IPS DF 4.7 (cell line): ENCODE measurements around the gene ARVCF.

Source experiments
- DNase-seq: peaks from one replicate; pipeline ENCODE4 v3.0.0-alpha.2; 2013; ENCODE audit warnings: low spot score; ENCODE audit errors: extremely low read depth

Gene ARVCF

DNA sequence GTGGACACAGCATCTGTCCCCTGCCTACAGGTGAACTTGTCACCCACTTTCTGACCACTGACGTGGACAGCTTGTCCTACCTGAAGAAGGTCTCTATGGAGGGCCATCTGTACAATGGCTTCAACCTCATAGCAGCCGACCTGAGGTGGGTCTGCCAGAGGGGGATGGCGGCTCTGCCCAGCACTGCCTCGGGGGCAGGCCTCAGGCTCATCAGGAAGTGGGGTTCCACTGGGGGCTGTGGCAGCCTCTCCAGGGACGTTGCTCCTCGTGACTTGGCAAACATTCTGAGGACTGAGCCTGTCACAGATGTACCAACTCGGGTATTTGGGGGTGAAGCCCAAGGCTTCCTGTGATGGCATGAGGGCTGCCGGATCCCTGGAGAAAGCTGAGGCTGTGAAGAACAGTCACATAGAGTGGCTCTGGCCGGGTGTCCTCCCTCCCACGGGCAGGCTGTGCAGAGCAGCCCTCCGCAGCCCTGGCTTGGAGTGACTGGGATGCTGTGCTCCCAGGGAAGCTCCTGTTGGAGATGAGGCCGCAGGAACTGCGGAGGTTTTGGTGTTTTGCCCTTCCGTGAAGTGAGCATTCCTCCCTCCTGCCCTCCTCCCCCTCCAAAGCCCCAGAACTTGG is 36.9 kb upstream of the ARVCF start:
- DNase-seq: no peak

DNA sequence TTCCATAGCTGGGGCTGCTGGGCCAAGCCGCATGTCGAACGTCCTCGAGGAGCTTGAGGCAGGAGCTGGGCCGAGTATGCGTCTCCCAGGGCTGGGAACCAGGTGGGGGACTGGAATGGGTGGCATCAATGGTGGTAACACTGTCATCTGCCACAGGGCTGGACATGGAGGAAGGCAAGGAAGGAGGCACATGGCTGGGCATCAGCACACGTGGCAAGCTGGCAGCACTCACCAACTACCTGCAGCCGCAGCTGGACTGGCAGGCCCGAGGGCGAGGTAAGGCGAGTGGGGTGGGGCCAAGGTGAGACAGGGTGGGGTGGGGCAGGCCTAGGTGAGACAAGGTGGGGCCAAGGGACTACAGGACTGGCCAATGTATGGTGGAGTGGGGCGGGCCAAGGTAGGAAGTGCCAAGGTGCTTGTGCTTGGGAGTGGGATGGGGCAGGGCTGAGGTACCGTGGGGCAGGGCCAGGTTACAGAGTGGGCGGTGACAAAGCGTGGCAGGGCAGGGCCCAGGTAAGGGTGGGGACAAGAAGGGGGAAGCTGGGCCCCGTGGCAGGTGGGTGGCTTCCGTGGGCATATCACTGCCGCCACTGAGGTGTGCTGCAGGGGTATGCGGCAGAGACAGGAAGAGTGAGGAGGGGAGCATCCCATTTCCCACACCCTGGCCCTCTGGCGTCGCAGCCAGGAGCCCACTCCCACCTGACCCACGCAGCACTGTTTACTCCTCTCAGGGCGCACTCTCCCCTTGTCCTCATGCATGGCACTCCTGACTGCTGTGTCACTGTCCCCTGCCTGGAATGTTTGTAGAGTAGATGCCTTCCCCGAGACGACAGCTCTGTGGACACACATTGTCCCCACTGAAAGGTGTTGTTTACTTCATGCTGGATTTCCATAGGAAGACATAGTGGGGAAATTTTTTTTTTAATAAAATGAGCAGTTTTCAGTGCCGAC is 36.0 kb upstream of the ARVCF start:
- no peak for DNase-seq

DNA sequence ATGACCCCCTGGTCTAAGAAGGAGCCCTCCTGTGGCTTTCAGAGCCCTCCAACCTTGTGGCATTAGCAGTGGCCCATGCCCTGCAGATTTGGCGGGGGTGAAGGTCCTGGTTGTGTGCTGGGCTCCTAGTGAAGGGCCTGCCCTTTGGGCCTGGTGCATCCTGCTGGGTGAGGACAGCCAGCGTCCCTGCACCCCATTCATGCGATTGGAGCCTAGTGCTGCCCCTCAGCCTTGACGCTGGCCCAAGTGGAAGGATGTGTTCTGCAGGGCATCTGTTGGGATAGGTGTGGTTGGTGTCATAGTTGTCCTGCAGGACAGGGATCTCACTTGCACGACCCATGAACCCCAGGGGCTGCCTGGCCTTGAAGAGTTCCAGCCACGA is 35.3 kb upstream of the ARVCF start:
- DNase-seq: no peak

DNA sequence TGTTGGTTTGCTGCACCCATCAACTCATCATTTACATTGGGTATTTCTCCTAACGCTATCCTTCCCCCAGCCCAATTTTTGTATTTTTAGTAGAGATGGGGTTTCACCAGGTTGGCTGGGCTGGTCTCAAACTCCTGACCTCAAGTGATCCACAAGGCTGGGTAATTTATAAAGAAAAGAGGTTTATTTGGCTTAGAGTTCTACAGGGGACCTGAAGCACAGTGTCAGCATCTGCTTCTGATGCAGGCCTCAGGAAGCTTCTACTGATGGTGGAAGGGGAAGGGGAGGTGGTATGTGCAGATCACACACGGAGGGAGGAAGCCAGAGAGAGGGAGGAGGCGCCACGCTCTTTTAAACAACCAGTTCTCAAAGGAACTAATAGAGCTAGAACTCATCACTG is 30.1 kb upstream of the ARVCF start:
- no peak for DNase-seq

DNA sequence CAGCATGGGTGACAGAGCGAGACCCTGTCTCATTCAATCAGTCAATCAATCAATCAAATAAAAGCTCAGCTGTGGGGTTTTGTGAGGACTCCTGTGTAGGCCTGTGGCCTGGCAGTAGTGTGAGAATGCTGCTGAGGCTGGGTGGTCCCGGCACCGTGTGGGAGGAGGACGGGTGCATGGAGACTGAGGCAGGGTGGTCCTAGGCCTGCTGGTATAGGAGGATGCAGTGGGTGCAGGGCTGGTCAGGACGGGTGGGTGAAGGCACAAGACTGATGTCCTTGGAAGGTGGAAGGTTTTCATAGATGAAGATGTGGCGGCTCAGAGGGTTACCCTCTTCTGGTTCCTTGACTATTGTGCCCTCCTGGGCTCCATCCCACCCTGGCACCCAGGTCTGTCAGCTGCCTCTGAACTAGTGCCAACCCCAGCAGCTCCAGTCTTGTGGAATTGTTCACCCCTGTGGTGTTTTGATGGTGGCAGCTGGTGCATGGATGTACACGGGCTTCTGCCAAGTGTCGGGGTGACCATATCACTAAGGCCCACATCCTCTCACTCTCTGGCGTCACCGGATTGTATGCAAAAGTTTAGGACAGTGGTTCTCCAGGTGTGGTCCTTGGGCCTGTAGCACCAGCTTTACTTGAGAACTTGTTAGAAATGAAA is 28.0 kb upstream of the ARVCF start:
- DNase-seq: no peak

DNA sequence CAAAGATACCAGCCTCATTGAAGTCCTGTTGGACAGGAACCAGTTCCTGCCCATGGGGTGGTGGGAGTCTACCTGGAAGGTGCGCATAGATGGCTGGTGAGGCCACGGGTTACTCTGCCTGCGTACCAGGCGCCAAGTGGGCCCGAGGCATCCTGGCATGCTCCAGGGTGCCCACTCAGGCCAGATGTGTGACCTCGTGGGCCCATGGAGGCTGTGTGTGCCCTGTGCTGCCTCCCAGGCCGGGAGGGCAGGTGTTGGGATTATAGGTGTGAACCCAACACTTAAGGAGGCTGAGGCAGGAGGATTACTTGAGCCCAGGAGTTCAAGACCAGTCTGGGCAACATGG is 27.3 kb upstream of the ARVCF start:
- no peak for DNase-seq

DNA sequence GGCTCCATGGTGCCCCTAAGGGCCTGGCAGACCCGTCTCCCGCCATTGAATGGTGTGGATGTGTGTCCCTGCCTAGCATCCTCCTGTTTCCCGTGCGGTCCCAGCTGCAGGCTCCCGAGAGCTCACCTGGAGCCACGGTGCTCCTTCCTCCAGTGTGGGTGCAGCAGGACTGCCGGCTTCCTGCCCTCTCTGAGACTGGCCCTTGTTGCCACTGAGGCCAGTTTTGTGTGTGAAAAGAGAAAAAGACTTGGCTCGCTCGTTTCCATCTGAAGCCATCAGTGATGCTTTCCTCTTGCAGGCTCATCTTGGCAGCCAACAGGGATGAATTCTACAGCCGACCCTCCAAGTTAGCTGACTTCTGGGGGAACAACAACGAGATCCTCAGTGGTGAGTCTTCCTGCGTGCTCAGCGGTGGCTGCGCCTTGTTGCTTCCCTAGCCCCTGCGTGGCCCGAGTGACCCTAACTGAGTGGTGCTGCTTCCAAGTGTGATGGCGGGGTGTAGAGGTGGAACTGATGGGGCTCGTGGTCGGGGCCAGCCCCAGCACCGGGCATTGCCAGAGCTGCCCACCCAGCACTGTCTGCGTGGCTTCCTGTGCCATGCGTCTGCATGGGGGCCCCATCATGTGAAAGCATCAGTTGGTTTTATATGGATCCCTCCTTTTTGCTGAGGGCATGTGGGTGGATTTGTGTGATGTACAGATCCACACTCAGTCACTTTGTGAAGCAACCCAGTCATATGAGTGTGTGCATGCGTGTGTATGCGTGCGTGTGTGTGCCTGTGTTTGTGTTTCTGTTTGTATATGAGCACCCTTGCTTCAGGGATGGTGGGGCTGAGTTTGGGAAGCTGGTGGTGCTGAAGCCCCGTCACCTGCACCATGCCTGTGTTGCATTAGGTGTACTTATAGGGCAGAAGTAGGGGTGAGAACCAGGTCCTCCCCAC is 26.7 kb upstream of the ARVCF start:
- DNase-seq: no peak

DNA sequence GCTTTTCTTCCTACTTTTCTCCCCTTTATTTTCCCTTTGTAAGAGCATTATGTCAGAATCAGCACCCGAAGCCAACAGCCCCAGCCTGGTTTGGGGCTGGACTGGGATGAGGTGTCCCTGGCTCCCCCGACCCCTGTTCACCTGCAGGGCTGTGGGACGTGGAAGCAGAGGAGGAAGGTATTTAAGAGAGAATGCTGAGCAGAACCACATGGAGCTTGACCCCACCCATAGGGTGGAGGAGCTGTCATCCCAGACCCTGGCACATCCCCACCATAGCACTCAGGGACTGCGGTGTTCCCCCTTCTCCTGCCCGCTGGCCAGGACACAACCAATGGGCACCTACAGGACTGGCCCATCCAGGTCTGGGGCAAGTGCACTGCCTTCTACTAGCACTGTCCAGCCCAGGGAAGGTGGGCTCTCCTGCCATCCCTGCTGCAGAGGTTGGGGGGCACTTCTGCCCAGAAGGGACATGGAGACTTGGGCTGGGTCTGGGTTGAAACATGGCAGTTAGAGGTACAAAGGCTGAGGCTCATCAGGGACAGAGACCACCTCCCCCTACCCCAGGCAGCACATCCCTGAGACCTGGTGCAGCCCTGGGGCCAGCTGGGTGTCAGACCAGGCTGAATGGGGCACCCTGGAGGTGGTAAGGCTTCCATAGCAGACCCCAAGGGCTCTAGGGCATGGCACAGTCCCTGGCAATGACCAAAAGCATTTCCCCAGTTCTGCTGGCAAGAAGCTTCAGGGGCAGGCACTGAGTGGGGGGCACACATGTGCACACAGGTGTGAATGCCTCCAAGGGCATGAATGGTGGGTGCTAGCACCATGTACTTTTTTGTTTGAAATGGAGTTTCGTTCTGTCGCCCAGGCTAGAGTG is 23.9 kb upstream of the ARVCF start:
- no peak for DNase-seq

DNA sequence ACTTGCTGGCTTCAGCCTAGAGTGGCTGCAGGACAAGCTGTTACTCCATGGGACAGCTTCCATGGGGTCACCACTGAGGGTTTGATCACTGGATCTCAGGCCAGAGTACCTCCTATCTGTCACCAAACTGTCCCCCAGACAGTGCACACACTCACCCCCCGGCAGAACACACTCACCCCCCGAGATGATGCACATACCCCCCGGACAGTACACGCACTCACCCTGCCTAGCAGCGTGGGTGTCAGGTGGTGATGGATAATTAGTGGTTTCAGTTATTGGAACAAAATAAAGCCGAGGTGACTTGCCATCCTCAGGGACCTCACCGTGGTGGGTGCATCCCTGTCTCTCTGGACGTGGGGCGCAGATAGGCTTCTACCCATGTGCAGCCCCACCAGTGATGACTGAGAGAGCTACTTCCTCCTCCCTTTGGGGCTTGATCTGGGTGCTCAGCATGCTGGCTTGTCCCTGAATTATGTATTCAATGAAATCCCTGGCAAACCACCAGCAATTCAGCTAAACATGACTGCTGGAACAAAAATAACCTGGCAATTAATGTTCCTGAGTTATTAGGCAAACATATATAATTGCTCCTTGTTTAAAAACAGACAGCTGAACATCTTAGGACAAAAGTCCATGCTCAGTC is 23.2 kb upstream of the ARVCF start:
- no peak for DNase-seq

DNA sequence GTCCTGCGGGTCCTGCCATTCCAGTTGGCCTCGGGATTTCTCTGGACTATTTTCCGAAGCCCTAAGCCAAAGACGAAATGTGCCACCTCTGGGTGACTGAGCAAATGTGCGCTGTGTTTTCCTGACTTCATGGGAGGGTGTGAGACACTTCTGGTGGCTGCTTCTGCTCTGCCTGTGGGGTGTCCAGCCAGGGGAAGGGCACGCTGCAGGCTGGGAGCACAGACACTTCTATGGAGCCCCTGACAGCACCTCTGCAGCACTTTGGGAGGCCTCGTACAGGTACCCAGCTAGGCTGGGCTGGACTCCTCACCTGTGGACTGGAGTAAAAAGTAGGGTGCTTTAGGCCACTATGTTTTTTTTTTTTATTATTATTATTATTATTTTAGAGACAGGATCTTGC is 22.0 kb upstream of the ARVCF start:
- no peak for DNase-seq

DNA sequence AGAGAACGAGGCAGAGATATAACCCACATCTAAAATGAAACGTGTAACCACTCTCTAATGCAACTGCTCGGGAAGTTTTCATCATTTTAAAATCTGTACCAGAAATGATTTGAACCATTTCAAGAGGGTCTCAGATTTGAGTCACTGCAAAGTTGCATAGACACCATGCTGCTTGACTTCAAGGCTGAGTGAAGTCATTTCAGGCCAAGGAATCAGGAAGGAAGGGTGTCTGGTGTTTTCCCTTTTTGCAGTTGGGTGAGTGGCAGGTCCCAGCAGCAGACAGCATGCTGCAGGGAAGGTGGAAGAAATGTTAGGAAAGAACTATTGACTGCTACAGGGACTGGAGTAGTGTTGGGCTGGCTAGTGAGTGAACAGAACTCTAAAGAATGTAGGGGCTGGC is 20.8 kb upstream of the ARVCF start:
- no peak for DNase-seq

DNA sequence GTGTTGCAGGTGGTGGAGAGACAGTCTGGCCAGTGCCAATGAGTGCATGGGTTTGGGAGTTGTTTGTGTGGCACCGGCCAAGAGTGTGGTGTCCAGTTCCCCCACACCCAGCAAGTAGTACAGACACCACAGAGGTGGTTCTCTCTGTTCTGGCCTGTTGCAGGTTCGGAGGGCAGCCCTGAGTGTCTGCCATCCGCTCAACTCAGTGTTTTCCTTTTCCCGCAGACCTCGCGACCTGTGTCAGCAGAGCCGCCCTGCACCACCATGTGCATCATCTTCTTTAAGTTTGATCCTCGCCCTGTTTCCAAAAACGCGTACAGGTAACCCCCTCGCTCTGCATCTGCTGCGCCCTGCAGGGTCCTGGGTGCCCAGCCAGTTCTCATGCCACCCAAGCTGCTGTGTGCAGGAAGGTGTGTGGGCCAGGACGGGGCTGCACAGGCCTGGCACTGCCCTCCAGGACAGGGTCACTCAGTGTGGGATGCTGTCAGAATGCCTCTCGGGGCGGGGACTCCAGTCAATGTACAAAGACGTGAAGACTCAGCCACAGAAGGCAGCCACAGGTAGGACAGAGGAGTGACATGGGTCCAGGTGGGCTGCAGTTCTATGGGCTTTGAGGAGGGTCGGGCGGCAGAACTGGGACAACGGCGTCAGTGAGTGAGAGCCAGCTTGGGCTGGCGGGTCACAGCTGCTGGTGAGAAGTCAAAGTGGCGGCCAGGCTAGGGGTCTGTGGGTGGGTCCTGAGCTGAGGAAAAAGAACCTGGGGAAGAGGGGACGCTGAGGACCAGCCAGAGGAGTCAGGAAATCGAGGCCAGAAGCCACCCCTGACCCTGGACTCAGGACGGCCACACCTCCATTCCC is 20.1 kb upstream of the ARVCF start:
- no peak for DNase-seq

DNA sequence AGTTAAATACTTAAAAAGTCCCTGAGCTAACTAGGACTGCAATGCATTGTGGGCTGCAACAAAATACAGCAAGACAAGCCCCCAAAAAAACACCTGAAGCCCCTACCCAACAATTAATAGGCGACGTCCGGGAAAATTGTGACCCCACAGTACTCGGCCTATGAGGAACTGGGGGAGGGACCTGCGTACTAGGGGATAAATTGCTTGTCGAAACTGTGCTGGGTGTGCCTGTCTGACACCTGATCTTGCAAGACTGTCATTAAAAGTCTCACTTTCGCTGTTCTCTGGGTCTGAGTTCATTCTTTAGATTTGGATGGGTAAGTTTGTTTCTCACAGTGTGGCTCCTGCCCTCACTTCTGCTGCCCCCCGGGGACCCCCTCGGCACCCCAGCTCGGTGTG is 19.5 kb upstream of the ARVCF start:
- DNase-seq: no peak

DNA sequence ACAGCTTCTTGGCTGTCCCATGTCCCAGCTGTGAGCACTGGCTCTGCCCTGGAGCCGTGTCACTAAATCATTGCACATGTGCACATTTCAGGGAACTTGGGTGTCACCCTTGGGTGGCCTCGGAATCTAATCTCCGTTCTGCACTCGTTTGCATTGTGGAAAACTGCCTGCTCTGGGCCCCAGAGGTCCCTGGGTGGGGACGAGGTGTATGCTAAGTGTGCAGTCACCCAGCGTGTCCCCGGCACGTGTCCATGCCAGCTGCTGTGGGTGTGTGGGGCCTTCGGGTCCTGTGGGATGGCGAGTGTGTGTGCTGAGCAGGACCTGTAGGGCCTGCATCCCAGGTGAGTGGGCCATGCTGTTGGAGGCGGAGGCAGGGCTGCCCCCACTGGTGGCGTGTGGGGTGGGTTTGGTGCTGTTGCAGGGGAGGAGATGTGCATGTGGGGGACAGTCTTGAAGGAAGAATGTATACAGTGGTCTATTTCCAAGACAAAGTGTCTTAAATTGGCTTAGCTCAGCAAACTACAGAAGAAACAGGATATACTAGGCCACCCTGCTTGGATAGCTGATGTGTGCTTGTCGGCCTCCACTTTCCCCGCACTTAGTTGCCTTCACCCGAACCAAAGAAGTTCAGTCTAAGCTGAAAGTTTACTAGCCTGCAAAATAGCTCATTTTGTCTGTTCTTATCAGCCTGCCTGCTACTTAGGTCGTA is 18.9 kb upstream of the ARVCF start:
- no peak for DNase-seq

DNA sequence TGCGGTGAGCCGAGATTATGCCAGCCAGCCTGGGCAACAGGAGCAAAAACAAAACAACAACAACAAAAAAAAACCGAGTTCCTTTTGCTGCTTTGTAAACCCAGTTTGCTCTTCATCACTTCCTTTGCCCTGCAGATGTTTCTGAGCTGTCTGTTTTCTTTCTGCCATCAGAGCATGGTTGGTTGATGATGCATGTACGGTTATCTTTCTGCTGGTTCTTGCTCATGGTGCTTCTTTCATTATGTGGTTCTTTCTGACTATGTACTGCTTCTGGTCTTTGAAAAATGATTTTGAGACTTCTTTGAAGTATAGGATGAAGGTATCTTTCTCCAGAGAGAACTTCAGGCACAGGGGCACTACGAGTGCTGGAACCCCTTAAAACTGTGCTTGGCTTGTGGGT is 17.5 kb upstream of the ARVCF start:
- DNase-seq: no peak

DNA sequence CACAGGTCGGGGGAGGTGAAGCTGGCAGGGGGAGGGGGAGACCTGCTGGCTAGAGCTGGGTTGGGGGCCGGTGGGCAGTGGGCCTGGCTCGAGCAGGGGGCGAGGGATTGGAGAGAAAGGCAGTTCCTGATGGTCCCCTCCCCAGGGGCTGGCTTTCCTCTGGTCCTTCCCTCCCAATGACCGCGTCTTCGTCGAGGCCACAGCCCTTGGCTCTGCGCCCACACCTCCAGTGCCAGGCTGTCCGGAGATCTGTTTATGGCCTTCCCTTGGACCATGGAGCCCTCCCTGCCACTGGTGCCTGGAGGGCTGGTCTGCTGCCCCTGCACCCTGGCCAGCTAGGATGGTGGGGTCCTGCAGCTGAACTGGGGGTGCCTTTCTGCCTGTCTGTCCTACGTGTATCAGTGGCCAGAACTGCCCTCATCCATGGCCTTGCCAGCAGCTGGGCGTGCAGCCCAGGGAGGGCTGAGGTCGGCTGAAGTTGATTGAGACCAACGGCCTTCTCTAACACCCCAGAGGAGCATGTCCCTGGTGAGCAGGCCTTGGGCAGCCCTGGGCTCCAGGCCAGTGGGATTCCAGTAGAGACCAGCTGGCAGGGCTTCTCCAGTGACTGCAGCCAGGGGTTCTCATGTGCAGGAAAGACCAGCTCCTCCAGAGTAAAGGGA is 16.6 kb upstream of the ARVCF start:
- no peak for DNase-seq

DNA sequence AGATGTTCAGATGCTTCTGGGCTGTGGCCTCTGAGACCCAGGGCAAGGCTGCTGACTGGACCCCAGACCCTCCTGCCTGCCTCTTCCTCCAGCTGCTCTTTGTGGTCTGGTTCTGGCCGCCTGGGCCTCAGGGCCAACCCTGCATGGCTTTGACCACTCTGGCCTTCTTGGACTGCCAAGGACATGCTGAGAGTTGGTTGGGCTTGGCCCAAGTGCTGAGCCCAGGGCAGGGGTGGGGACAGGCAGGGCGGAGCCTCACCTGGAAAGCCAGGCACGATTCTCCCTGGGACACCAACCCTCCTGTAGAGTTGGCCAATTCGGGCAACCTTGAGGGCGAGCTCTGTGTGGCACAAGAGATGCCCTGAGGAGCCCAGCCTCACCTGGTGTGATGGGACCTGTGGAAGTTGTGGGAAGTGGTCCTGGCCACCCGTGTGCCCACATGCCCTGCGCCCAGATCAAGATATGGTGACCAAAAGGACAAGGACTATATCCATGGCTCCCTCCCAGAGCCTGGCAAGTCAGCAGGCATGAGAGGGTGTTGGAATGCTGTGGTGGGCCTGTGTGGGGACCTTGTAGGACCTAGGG is 15.9 kb upstream of the ARVCF start:
- no peak for DNase-seq
